GM10248 (cell line): ENCODE measurements around the gene RAB20.

Experiments
- CTCF ChIA-PET: fragments of 300-600 bp; sonication (Branson Sonifier 250); formaldehyde crosslinking; extraction: SDS; loops from one replicate; lab custom pipeline; 2021; ENCODE audit warnings: antibody characterized with exemption; lab: Yijun Ruan, JAX
- POLR2A ChIA-PET: fragments of 350-650 bp; sonication (Branson Sonifier 250); formaldehyde crosslinking; extraction: SDS; loops from one replicate; lab custom pipeline; 2020; ENCODE audit warnings: antibody characterized with exemption; lab: Yijun Ruan, JAX
- DNase-seq: peaks from one replicate; pipeline ENCODE4 v3.0.0; 2012; ENCODE audit errors: extremely low spot score
- CTCF ChIP-seq: IDR thresholded peaks from 2 replicates; pipeline ENCODE4 v1.5.1; 2012; ENCODE audit warnings: mild to moderate bottlenecking, low read depth; ENCODE audit errors: extremely low read depth, missing control alignments, control extremely low read depth

RAB20 gene

GRCh38 chr13:110531671-110532083 is 29.8 kb downstream of the RAB20 start:
- no peak for DNase-seq
- ChIA-PET POLR2A (no interaction called here), CTCF (interaction anchor here (0.7 to 1.7 kb wide), 3 partner anchors 10 to 76 kb away, joined by 3 to 6 read pairs (median 5); no protein-coding TSS in a partner anchor)
- no peak for TF ChIP-seq CTCF

GRCh38 chr13:110531100-110531499 is 30.4 kb downstream of the RAB20 start:
- POLR2A ChIA-PET, result no interaction called here
- DNase-seq, result no peak
- no peak for TF ChIP-seq CTCF
- CTCF ChIA-PET, result no interaction called here

- POLR2A ChIA-PET, result no interaction called here
- CTCF ChIA-PET, result no interaction called here
- TF ChIP-seq CTCF, result no peak
- no peak for DNase-seq
Observed at GRCh38 chr13:110529522-110530311, 31.8 kb downstream of the RAB20 start.

GRCh38 chr13:110528911-110529310 is 32.6 kb downstream of the RAB20 start:
- POLR2A ChIA-PET, result no interaction called here
- no peak for TF ChIP-seq CTCF

GRCh38 chr13:110528371-110528770 is 33.2 kb downstream of the RAB20 start:
- POLR2A ChIA-PET, result interaction anchor here (0.5 kb wide), 1 partner anchor 44 kb away, joined by 5 read pairs; no protein-coding TSS in a partner anchor

More at GRCh38 chr13:110528911-110529310, 32.6 kb downstream of the RAB20 start:
- CTCF ChIA-PET, result interaction anchor here (0.6 to 2.4 kb wide), 3 partner anchors 9 to 19 kb away, joined by 3 to 6 read pairs (median 3); no protein-coding TSS in a partner anchor
- no peak for DNase-seq

More at GRCh38 chr13:110528371-110528770, 33.2 kb downstream of the RAB20 start:
- no peak for DNase-seq
- no peak for TF ChIP-seq CTCF
- CTCF ChIA-PET, result interaction anchor here (0.6 to 2.4 kb wide), 4 partner anchors 9 to 73 kb away, joined by 3 to 6 read pairs (median 4); no protein-coding TSS in a partner anchor
